Fibroblast of lung (primary cell): ENCODE data around the gene LRCH3. TPM values are rescaled to one million over a fixed set of nuclear protein-coding genes. Genes with fewer than 3 reads are reported as not detected.
"Not testable (repeated sequence)": the region's sequence is repeated elsewhere in the genome, so short reads cannot be mapped to it uniquely, and the experiment has no call there.

Experiments used
- DNase-seq, 2 donors: peaks; one replicate each; pipeline versions ENCODE4 v3.0.0 to v3.0.0-alpha.2; 2010; ENCODE audit warnings: low read depth in 2 of 2
- H2AFZ ChIP-seq: 2 replicates; pipeline ENCODE4 v1.5.1; 2012; ENCODE audit warnings: low read length, control low read depth, inconsistent platforms
- H3K27ac ChIP-seq: 2 replicates; pipeline ENCODE4 v1.5.1; 2011; ENCODE audit warnings: low read length, control low read depth; ENCODE audit not compliant: insufficient read depth
- H3K27me3 ChIP-seq: 2 replicates; pipeline ENCODE4 v1.5.1; 2011; ENCODE audit warnings: mild to moderate bottlenecking, low read length; ENCODE audit not compliant: control insufficient read depth, insufficient read depth
- H3K36me3 ChIP-seq: 2 replicates; pipeline ENCODE4 v1.5.1; 2011; ENCODE audit warnings: low read length; ENCODE audit not compliant: control insufficient read depth, insufficient read depth
- H3K4me1 ChIP-seq: 2 replicates; pipeline ENCODE4 v1.5.1; 2011; ENCODE audit warnings: low read length; ENCODE audit not compliant: control insufficient read depth, insufficient read depth; ENCODE audit errors: extremely low read depth
- H3K4me2 ChIP-seq: 2 replicates; pipeline ENCODE4 v1.5.1; 2011; ENCODE audit warnings: low read length, control low read depth; ENCODE audit not compliant: insufficient read depth; ENCODE audit errors: extremely low read depth
- H3K4me3 ChIP-seq, 4 experiments: fragments of 200-600 bp in 1 of 4; sonication (generic) in 1 of 4; replicated peaks in 1 of 4; 2 replicates each; pipeline ENCODE4 v1.5.1; 2011 to 2016; ENCODE audit warnings: low read length in 4 of 4, low read depth in 3 of 4, mild to moderate bottlenecking in 3 of 4, control low read depth in 2 of 4, inconsistent platforms in 1 of 4, mixed read lengths in 1 of 4; ENCODE audit not compliant: insufficient read depth in 1 of 4; ENCODE audit errors: control extremely low read depth in 1 of 4
- H3K79me2 ChIP-seq: 2 replicates; pipeline ENCODE4 v1.5.1; 2012; ENCODE audit warnings: mild to moderate bottlenecking, low read length, inconsistent platforms; ENCODE audit not compliant: control insufficient read depth, insufficient read depth
- H3K9ac ChIP-seq: 2 replicates; pipeline ENCODE4 v1.5.1; 2011; ENCODE audit warnings: mild to moderate bottlenecking, low read length, control low read depth; ENCODE audit not compliant: insufficient read depth
- H3K9me3 ChIP-seq: 2 replicates; pipeline ENCODE4 v1.5.1; 2012; ENCODE audit warnings: low read depth, low read length; ENCODE audit not compliant: control insufficient read depth, insufficient read depth
- H4K20me1 ChIP-seq: 2 replicates; pipeline ENCODE4 v1.5.1; 2011; ENCODE audit warnings: low read length; ENCODE audit not compliant: control insufficient read depth, insufficient read depth; ENCODE audit errors: extremely low read depth
- CTCF ChIP-seq, 2 donors: IDR thresholded peaks in 1 of 2; conservative IDR thresholded peaks in 1 of 2; 1 replicate in 1 of 2; 2 replicates in 1 of 2; pipeline ENCODE4 v1.5.1; 2011 to 2012; ENCODE audit warnings: low read length in 2 of 2, control low read depth in 1 of 2, inconsistent platforms in 1 of 2, low read depth in 1 of 2, mild to moderate bottlenecking in 1 of 2
- EZH2 ChIP-seq: IDR thresholded peaks from 2 replicates; pipeline ENCODE4 v1.5.1; 2012; ENCODE audit warnings: low read length, control low read depth, mild to moderate bottlenecking; ENCODE audit errors: missing control alignments
- polyA plus RNA-seq, 2 donors: library from polyadenylated mRNA; depleted of rRNA in 1 of 2; stranded (reverse) in 1 of 2; unstranded in 1 of 2; fragments of >200 nt; gene quantifications; 2 replicates each; pipeline ENCODE4 v1.2.1, GENCODE V29; 2011 to 2012; ENCODE audit warnings: missing spikeins in 1 of 2
- total RNA-seq: library from RNA; depleted of rRNA; stranded (reverse); fragments of >200 nt; gene quantifications from 2 replicates; pipeline ENCODE4 v1.2.1, GENCODE V29; 2014

The LRCH3 gene
- total and polyA plus RNA-seq, 2 donors (not counting 1 experiment from before 2014, with no cell fraction given), result 42.9 to 87.2 TPM

DNA sequence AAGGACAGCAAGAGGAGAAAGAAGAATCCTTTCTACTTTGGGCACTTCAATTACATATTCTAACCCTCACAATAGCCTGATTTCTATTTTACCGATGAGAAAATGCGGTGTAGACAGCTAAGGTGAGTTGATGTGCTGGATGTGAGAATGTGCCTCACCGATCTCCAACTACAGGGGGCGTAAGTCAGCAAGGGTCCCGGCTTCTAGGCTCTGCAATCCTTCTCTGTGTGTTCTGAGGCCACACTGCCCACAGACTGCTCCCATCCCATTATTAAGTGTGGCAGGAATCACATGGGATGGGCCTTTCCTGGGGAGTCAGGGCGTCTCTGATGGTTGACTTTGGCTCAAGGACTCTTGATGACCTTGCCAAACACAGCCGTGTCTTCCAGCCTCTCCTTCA is 135.4 kb downstream of the LRCH3 start:
- no peaks in the 10 kb centered on the region for H4K20me1 ChIP-seq
- TF ChIP-seq CTCF (conservative IDR thresholded peaks at IDR 0.05 in 1 of 2, IDR thresholded peaks at IDR 0.05 in 1 of 2; ENCODE audit: low read depth in 1 of 2, low read length in 2 of 2) (no peak), EZH2 (no peak)

GRCh38 chr3:197927578-197927977 is 136.5 kb downstream of the LRCH3 start:
- H3K4me3 ChIP-seq, H3K36me3 ChIP-seq, H3K79me2 ChIP-seq, H3K27me3 ChIP-seq, DNase-seq, H2AFZ ChIP-seq, H4K20me1 ChIP-seq, H3K4me2 ChIP-seq, H3K9ac ChIP-seq, H3K27ac ChIP-seq, H3K9me3 ChIP-seq, H3K4me1 ChIP-seq: not testable (repeated sequence)

More for the DNA sequence above, 135.4 kb downstream of the LRCH3 start:
- Histone ChIP-seq H3K27ac (no peak overlapping the region), H3K79me2 (no peaks in the 10 kb centered on the region), H3K4me1 (no peaks in the 10 kb centered on the region), H3K4me3 (no peak overlapping the region), H2AFZ (no peak overlapping the region), H3K9me3 (no peaks in the 10 kb centered on the region), H3K27me3 (no peaks in the 10 kb centered on the region), H3K9ac (no peak overlapping the region), H3K36me3 (no peaks in the 10 kb centered on the region), H3K4me2 (no peak overlapping the region)
- no peak for DNase-seq

GRCh38 chr3:197936819-197937384 is 145.8 kb downstream of the LRCH3 start:
- no peaks in the 10 kb centered on the region for H3K36me3 ChIP-seq
- H3K9me3 ChIP-seq, result no peaks in the 10 kb centered on the region
- H3K27ac ChIP-seq, result no peak overlapping the region
- no peak overlapping the region for H3K4me2 ChIP-seq
- DNase-seq, result peak in 1 of 2 donors; percentile 62
- H3K4me3 ChIP-seq, result no peak overlapping the region
- H4K20me1 ChIP-seq, result no peaks in the 10 kb centered on the region
- TF ChIP-seq CTCF (conservative IDR thresholded peaks at IDR 0.05 in 1 of 2, IDR thresholded peaks at IDR 0.05 in 1 of 2; ENCODE audit: low read depth in 1 of 2, low read length in 2 of 2) (no peak), EZH2 (no peak)
- no peaks in the 10 kb centered on the region for H3K27me3 ChIP-seq
- H3K9ac ChIP-seq, result no peak overlapping the region
- H2AFZ ChIP-seq, result peak overlapping the region; percentile 54
- no peaks in the 10 kb centered on the region for H3K4me1 ChIP-seq
- H3K79me2 ChIP-seq, result no peaks in the 10 kb centered on the region

Other genes with a start within 250 kb of the LRCH3 start
- 0.51 and 0.66 TPM in 2 replicates for gene BDH1, start 235.3 kb upstream of the LRCH3 start, total RNA-seq
- 3.1 and 8.2 TPM in 2 replicates for gene BDH1, start 235.3 kb upstream of the LRCH3 start, polyA plus RNA-seq
- gene RUBCN, start 54.4 kb upstream of the LRCH3 start, total RNA-seq, result 7.7 and 13.0 TPM in 2 replicates
- gene RUBCN, start 54.4 kb upstream of the LRCH3 start, polyA plus RNA-seq, result 15.2 and 22.3 TPM in 2 replicates
- 32.6 and 44.3 TPM in 2 replicates for gene FYTTD1, start 41.4 kb upstream of the LRCH3 start, total RNA-seq
- gene FYTTD1, start 41.4 kb upstream of the LRCH3 start, polyA plus RNA-seq, result 38.9 and 63.4 TPM in 2 replicates
- 535 and 1,048 TPM in 2 replicates for gene RPL35A, start 158.9 kb downstream of the LRCH3 start, total RNA-seq
- 902 and 937 TPM in 2 replicates for gene RPL35A, start 158.9 kb downstream of the LRCH3 start, polyA plus RNA-seq
- 5.9 and 7.1 TPM in 2 replicates for gene LMLN, start 169.0 kb downstream of the LRCH3 start, total RNA-seq
- 5.0 and 6.6 TPM in 2 replicates for gene LMLN, start 169.0 kb downstream of the LRCH3 start, polyA plus RNA-seq